GM19324 (cell line): ENCODE results near the gene C4B.
"Not testable (repeated sequence)": the region's sequence is repeated elsewhere in the genome, so short reads cannot be mapped to it uniquely, and the experiment has no call there.

Source experiments
- ATAC-seq: cut with Tn5 transposase; IDR thresholded peaks from one replicate; pipeline ENCODE4 v1.9.1; 2021; ENCODE audit warnings: mild to moderate bottlenecking, moderate library complexity; ENCODE audit not compliant: unreplicated experiment, low FRiP score

The C4B gene

DNA sequence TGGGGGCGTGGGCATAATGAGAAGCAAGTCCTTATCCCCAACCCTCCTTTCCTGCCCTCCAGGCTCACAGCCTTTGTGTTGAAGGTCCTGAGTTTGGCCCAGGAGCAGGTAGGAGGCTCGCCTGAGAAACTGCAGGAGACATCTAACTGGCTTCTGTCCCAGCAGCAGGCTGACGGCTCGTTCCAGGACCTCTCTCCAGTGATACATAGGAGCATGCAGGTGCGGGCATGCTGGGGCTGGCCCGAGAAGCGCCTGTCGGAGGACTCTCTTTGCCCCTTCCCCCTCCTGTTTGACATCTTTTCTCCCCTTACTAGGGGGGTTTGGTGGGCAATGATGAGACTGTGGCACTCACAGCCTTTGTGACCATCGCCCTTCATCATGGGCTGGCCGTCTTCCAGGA is 14.0 kb downstream of the C4B start:
- not testable (repeated sequence) for ATAC-seq

- not testable (repeated sequence) for ATAC-seq
Observed at GRCh38 chr6:32029553-32029952, 15.0 kb downstream of the C4B start.

DNA sequence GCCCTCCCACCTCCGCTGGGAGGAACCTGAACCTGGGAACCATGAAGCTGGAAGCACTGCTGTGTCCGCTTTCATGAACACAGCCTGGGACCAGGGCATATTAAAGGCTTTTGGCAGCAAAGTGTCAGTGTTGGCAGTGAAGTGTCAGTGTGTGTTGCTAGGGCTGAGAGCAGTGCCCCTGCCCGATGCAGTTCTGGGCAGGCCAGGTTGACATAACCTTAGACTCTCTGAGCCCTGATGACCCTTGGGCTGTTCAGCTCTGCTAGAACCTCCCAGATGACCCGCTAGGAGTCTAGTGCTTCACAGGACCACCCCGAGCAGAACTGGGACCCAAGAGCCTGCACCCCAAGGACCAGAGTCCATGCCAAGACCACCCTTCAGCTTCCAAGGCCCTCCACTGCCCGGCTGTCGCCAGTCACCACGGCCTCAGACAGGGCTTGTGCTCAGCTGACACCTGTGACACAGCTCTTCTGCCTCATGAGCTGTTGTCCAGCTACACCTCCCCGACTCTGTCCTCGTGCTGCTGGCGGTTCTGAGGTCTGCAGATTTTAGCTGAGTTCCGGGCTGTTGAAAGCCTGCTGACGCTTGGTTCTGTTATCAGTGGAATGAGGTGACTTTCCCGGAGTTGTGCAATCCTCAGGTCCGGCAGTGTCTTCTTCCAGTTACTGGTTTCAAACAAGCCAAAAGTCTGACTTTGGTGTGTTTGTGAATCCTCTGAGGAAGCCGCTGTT is 20.9 kb downstream of the C4B start:
- not testable (repeated sequence) for ATAC-seq

- ATAC-seq, result not testable (repeated sequence)
Observed at GRCh38 chr6:32037136-32037535, 22.5 kb downstream of the C4B start.

DNA sequence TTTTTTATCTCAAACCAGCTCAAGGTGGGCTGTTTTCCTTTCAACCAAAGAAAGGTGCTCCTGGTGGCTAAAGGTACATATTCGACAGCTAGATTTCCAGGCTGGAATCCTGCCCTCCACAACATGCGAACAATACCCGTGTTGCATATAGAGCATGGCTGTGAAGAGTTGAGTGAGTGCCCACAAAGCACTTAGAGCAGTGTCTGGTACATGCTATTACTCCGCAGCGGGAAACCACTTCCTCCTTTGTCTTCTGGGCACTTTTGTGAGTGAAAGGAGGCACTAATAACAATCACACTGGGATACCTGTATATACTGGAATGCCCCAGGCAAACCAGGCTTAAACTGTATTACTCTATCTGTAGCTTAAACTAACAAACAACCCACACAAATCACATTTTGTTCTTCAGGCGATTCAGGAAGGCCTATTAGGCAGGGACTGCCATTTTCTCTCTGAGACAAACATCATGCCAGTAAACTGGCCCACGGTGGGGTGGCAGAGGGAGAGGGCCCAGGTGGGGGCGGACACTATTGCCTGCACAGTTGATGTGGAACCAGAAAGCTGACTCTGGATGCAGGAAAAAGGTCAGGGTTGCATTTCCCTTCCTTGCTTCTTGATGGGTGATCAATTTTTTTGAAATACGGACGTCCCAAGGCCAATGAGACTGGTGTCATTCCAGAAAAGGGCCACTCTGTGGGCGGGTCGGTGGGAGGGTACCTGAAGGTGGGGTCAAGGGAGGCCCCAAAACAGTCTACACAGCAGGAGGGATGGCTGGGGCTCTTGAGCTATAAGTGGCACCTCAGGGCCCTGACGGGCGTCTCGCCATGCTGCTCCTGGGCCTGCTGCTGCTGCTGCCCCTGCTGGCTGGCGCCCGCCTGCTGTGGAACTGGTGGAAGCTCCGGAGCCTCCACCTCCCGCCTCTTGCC is 23.3 kb downstream of the C4B start, which contains the start of gene CYP21A2:
TSS of gene CYP21A2 (plus strand) at position 818 of the 927 bp plus-strand sequence. CDS start at position 826, 8 bp downstream.
- not testable (repeated sequence) for ATAC-seq

GRCh38 chr6:32038878-32039277 is 24.3 kb downstream of the C4B start:
- not testable (repeated sequence) for ATAC-seq

DNA sequence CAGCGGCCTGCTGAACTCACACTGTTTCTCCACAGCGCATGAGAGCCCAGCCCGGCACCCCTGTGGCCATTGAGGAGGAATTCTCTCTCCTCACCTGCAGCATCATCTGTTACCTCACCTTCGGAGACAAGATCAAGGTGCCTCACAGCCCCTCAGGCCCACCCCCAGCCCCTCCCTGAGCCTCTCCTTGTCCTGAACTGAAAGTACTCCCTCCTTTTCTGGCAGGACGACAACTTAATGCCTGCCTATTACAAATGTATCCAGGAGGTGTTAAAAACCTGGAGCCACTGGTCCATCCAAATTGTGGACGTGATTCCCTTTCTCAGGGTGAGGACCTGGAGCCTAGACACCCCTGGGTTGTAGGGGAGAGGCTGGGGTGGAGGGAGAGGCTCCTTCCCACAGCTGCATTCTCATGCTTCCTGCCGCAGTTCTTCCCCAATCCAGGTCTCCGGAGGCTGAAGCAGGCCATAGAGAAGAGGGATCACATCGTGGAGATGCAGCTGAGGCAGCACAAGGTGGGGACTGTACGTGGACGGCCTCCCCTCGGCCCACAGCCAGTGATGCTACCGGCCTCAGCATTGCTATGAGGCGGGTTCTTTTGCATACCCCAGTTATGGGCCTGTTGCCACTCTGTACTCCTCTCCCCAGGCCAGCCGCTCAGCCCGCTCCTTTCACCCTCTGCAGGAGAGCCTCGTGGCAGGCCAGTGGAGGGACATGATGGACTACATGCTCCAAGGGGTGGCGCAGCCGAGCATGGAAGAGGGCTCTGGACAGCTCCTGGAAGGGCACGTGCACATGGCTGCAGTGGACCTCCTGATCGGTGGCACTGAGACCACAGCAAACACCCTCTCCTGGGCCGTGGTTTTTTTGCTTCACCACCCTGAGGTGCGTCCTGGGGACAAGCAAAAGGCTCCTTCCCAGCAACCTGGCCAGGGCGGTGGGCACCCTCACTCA is 25.0 kb downstream of the C4B start:
- not testable (repeated sequence) for ATAC-seq

- not testable (repeated sequence) for ATAC-seq
Observed at GRCh38 chr6:32040299-32041049, 25.9 kb downstream of the C4B start.

DNA sequence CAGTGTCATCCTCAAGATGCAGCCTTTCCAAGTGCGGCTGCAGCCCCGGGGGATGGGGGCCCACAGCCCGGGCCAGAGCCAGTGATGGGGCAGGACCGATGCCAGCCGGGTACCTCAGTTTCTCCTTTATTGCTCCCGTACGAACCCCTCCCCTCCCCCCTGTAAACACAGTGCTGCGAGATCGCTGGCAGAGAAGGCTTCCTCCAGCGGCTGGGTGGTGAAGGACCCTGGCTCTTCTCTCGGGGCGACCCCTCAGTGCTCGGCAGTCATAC is 26.4 kb downstream of the C4B start:
- ATAC-seq, result not testable (repeated sequence)

GRCh38 chr6:32041385-32041784 is 26.8 kb downstream of the C4B start:
- not testable (repeated sequence) for ATAC-seq

DNA sequence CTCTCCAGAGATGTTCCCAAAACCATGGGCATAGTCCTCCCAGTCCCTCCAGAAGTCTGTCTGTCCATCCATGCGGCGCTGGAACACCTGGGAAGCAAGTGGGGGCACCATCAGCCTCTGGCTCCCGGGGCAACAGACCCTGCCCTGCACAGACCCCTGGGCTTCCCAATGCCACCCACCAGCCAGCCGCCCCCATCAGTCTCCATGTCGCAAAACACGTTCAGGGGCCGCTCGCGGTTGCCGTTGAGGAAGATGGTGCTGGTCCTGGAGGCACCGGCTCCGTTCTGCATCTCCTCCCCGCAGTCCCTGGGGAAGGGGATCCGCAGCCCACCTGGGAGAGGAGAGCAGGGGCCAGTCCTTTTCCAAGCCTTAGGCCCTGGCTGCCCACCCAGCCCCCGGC is 27.7 kb downstream of the C4B start:
- not testable (repeated sequence) for ATAC-seq

DNA sequence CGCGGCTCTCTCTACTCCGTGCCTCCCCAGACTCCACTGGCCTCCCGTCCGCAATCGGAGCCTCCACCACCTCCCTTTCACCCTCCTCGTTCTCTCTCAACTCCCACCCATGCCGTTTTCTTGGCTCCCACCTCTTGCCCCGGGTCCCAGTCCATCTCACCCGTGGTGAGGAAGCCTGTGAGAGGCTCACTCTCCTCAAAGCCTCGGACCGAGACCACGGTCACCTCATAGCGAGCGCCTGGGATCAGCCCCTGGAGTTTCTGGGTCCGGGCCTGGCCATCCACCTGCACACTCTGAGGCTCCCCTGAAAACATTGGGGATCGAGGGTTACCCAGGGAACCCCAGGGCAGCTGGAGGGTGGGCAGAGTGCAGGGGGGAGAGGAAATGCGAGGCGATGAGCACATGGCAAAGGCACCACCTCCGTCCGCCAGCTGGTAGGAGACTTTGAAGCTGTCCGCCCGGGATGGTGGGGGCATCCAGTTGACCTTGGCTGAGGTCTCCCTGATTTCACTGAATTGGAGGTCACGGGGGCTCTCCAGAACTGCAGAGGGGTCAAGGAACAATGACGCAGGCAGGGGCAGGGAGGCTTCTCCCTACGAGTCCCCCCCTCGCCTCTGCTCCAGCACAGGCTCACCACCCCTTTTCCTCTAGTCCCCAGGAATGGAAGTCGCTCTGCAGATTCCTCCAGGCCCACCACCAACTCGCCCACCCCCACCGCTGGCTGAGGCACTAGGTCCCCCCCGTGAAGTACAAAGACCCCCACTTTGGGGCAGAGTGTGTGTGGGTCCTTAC is 29.2 kb downstream of the C4B start:
- not testable (repeated sequence) for ATAC-seq

DNA sequence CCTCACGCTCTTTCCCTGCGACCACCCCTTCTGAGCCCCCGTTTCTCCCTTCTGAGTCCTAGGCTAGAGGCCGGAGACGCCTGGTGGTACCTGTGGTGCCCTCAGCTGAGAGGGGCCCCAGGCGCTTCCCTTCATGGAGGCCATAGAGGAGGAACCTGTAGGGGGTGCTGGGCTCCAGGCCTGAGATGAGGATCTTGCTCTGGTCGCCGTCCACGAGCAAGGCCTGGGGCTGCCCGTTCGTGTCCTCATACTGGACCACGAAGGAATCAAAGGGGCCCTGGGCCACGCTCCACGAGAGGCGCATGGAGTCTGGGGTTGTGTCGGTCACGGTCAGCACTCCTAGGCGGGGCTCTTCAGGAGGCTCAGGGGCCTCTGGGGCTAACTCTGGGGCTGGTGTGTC is 30.3 kb downstream of the C4B start:
- not testable (repeated sequence) for ATAC-seq

- ATAC-seq, result no peak
Observed at GRCh38 chr6:32045811-32046449, 31.3 kb downstream of the C4B start.

DNA sequence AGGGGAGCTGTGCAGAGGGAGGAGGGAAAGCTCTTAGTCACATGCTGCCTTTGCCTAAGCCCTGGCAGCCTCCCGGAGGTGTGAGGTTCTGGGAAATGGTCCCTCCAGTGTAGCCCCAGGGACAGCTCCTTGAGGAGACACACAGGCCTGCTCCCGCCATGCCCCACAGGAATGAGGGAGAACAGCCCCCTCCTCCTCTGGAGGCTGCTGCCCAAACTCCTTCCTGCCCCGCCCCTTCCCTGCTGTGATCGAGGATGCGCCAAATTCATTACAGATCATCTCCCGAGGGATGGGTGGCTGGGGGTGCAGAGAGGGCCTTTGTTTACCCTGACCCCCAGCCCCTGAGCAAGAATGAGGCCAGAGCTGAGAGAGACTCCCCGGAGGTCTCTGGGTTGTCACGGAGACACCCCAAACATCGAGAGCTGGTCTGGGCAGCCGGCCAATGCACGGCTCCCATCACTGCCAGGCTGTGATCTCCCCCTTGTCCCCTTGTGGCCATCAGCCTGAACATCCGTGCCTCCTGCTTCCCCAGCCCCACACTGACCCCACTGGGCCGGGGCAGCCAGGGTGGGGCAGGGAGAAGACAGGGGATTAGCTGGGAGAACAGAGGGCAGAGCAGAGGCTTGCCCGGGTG is 32.0 kb downstream of the C4B start:
- no peak for ATAC-seq

DNA sequence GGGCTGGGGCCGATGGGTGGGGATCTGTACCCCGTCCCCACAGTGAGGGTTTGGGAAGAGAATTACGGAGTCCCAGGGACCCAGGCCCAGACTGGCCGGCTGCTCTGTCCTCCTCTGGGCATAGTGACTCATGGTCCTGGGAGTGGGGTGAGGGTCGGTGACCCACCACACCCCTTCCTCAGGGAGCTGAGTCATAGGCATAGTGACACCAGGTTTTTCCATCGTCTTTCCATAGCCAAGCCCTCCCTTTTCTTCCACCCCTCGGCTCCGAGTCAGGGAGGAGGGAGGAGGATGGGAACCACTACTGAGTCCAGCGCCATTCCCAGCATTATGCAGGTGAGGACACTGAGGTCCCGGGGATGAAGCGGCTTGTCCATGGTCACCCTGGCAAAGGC is 32.5 kb downstream of the C4B start:
- ATAC-seq, result no peak

GRCh38 chr6:32047539-32047854 is 32.9 kb downstream of the C4B start:
- ATAC-seq, result no peak
